ENCODE results near the gene SBNO2.

DNA sequence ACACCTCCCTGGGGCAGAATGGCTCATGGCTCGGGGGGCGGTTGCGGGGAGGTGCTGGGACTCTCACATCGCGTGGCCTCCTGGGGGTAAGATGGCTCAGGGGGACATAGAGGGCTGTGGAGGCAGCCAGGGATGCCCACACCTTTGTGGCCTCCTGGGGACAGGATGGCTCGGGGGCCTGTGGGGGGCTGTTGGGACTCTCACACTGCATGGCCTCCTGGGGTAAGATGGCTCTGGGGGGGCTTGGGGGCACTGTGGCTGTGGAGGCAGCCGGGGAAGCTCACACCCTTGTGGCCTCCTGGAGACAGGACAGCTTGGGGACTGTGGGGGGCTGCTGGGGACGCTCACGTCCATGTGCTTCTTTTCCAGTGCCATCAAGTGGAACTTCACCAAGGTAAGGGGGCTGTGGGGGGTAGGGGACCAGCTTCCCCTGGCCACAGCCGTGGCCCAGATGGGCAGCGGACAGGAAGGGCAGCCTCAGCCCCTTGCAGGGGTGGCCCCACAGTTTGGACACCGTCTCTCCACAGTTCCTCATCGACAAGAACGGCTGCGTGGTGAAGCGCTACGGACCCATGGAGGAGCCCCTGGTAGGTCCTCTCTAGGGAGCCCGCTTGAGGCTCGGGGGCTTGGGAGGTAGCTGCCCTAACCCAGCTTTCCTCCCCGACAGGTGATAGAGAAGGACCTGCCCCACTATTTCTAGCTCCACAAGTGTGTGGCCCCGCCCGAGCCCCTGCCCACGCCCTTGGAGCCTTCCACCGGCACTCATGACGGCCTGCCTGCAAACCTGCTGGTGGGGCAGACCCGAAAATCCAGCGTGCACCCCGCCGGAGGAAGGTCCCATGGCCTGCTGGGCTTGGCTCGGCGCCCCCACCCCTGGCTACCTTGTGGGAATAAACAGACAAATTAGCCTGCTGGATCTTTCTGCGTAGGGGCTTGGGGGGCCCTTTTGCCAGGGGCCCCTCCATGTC, 67.9 kb downstream of the SBNO2 start:
- TF ChIP-seq, protein P1, sequence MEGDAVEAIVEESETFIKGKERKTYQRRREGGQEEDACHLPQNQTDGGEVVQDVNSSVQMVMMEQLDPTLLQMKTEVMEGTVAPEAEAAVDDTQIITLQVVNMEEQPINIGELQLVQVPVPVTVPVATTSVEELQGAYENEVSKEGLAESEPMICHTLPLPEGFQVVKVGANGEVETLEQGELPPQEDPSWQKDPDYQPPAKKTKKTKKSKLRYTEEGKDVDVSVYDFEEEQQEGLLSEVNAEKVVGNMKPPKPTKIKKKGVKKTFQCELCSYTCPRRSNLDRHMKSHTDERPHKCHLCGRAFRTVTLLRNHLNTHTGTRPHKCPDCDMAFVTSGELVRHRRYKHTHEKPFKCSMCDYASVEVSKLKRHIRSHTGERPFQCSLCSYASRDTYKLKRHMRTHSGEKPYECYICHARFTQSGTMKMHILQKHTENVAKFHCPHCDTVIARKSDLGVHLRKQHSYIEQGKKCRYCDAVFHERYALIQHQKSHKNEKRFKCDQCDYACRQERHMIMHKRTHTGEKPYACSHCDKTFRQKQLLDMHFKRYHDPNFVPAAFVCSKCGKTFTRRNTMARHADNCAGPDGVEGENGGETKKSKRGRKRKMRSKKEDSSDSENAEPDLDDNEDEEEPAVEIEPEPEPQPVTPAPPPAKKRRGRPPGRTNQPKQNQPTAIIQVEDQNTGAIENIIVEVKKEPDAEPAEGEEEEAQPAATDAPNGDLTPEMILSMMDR (IDR thresholded peaks at IDR 0.05; ENCODE audit: low read length) = no peak
- no peak for TF ChIP-seq EZH2 (IDR thresholded peaks at IDR 0.05; ENCODE audit: borderline replicate concordance, low read length)
